OCI-LY1 (cell line): ENCODE data around the gene YIPF1.

Experiments used
- CTCF ChIP-seq: fragments of 200-600 bp; sonication (generic), shearing (Covaris generic); IDR thresholded peaks from 2 replicates; pipeline ENCODE4 v1.5.1; 2017; ENCODE audit warnings: mild to moderate bottlenecking, antibody characterized with exemption, low read length, moderate library complexity, mixed read lengths
- EZH2 ChIP-seq: fragments of 200-600 bp; sonication (generic), shearing (Covaris generic); IDR thresholded peaks from 2 replicates; pipeline ENCODE4 v1.8.0; 2017; ENCODE audit warnings: borderline replicate concordance, mixed run types, mild to moderate bottlenecking, antibody characterized with exemption, low read length, moderate library complexity, mixed read lengths

- TF ChIP-seq CTCF (no peak), EZH2 (no peak)
Measured at GRCh38 chr1:53891018-53891417, 1.4 kb upstream of the YIPF1 start.
